ENCODE data around the gene CACNB2.

The CACNB2 gene

DNA sequence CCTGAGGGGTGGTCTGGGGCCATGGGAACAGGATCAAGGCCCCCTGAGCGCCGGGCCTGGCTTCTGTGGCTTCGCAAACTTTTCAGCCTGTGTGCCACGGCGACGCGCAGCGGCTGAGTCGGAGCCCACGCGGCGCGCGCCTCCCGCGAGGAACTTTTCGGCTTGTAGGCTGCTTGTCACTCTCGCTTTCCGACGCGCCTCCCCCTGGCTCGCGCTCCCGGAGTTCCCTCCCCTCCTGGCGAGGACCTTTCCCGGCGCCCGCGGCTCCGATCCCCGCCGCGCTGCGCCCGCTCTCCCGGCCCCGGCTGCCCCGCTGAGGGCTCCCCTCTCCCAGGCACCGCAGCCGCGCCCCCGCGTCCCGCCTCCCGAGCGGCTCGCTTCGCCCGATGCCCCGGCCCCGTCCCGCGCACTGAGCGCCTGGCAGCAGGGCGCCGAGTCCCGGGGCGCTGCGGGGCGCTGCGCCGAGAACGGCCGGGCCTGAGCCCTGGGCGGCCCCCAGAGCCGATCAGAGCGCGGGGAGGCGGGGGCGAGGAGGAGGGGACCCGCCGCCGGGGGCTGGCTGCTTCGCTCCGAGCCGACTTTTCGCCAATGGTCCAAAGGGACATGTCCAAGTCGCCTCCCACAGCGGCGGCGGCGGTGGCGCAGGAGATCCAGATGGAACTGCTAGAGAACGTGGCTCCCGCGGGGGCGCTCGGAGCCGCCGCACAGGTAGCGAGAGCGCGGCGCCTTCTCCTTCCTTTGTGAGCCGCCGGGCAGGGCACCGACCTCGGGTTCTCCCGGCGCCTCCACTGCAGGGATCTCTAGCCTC lies at the start of gene CACNB2:
TSS of gene CACNB2 (plus strand) at position 276 of the 808 bp plus-strand sequence.
- no peak for DNase-seq

DNA sequence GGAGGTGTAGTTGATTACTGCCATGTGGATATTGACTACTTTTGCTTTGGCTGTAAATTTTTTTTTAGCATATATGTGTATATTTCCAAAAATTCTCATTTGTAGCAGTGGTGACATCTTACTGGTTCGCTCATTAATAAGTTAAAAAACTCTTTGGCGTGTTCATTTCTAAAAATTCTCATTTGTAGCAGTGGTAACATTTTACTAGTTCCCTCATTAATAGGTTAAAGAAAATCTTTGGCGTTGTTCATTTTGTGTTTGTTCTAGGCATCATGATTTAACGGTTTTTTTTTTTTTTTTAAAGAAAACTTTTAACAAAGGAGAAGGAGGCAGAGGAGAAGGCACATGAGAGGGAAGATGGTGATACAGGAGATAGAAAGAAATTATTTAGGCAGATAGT lies 45.9 kb upstream of the CACNB2 start:
- DNase-seq: no peak

DNA sequence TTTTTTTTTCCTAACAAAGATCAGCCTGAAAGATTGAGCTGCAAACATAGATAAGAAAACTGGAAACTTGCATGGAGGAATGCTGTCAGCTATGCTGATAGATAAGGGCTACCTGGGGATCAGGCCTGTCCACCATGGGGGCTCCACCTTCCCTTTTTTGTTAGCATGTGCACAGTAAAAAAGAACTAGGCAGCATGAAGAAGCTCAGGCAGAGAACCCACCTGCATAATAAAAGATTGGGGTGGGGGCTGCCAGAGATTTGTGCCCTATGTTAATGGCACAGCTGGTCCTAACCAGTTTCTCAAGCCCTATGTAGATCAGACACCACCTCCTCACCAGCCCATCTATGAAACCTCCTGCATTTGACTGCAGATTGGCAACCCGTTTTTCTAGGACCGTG lies 45.4 kb upstream of the CACNB2 start:
- no peak for DNase-seq

DNA sequence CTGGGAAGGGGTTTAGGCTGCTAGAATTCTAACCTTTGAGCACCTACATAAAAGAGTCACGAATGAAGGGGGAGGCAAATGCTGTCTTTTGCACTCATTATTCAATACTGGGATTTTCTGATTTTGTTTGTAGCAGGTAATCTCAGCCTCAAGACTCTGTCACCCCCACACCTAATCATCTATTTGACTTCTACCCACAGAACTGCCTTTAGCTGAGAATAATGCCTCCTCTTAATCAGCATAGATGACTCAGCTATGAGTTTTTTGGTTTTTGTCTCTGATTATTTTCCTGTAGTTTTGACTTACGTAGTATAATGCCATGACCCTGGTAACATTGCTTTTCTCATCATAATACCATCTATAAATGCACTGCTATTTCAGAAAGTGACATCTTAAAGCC lies 42.7 kb upstream of the CACNB2 start:
- DNase-seq: no peak

DNA sequence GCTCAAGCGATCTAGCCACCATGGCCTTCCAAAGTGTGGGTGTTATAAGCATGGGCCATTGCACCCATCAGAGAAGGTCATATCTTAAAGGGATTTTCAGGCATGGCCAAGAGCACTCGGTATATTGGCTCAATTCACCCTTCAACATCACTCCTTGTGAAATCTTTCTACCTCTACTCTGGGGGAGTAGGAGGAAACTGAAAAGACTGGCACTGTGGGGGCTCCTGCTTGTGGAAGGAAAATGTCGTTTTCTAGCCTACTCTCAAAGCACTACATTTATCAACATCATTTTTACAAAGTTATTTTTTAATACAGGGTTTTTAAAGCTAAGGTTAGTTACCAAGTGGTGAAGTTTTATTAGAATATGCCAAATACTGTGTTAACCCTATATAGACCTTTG lies 42.0 kb upstream of the CACNB2 start:
- no peak for DNase-seq

DNA sequence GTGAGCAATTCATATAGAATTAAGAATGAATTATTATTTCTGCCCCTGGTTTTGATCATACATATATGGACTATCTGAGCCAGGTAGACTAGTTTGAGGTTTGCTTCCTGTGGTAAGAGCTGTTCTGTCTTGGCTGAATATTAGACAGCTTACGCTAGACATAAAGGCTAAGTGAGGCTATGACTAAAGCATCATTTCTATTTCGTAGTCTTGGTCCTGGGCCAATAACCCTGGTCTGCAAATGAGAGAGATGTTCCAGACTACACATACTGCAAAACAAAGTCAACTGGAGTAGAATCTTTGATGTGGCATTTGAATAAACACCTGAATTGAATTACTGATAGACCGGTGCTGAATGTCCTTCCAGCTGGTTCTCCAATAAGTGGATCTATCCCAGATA lies 40.8 kb upstream of the CACNB2 start:
- DNase-seq: no peak

DNA sequence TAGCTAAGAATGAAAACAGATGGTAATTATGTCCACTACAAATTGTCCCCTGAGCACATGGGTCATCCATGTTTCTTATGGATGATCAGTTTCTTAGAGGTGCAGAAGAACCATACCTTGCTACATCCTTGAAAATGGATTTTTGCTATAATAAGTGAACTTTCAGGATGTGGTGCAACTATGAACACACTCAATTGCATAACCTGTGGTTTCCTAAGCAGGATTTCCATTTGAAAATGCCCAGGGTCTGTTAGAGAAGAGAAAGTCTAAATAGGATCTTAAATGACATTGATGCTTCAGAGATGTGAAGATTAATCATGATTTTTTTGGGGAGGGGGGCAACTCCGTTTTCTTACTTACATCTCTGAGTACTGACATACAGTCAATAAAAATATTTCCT lies 39.6 kb upstream of the CACNB2 start:
- no peak for DNase-seq

DNA sequence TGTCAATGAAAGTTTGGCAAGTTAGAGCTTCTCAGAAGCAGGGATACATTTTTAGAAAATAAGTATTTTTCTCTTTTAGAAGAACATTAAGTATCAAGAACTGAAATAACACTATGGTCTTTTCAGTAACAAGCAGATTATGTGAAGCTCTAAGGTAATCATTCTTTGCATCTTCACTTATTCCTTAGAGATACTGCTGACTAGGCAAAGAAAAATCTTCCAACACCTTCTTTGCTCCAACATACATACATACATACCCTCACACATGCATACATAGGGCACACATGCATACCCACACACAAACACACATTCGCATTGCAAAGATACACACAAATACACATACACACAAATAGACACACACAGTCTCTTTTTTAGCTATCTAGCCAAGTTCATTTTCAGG lies 37.8 kb upstream of the CACNB2 start:
- no peak for DNase-seq

DNA sequence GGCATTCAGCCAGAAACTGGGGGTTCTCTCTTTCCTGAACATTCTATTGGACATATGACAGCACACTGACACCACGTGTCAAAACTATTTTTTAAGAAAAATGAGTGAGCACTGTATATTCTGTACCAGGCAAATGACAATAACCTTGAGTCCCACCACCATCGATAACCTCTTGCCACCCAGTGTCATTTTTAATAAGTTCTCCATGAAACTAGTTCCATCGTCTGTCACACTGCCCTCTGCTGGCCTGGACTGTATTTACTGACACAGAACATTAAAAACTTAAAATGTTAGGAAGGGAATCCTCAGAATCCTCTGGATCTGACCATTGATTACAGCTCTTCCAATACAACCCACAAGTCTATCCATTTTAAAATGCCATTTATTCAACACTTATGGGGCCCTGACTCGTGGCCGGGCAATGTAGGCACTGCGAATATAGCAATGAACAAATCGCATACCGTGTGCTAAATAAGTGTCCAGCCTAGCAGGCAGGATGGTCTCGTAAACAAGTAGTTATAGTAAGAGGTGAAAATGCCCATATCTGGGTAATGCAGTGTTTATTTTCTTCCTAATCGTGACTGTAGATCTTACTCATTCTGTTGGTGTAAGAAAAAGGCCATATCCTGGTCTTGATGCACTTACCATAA lies 35.9 kb upstream of the CACNB2 start:
- peak; percentile 15 for DNase-seq

DNA sequence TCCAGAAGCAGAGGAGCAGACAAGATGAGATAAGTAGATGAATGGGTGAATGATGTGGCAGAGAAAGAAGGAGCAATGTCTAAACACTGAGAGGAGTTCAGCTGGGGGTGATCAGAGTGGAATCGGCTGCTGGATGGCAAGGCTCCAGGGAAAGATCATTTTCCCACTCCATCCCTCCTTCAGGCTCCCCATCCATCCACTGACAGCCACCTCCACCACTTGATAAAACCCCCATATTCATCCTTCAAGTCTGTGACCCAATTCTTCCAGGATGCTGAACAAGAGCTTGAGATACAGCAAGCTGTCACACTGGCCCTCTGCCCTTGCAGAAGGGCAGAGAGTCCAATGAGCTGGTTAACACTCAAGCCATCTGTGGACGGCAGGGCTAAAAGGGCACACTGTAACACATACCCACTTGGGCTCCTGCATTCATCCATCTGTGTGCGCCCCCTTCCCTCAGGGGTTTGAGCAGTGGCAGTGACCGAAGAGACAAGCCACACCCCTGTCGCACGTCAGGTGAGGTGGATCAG lies 30.8 kb upstream of the CACNB2 start:
- DNase-seq: no peak

DNA sequence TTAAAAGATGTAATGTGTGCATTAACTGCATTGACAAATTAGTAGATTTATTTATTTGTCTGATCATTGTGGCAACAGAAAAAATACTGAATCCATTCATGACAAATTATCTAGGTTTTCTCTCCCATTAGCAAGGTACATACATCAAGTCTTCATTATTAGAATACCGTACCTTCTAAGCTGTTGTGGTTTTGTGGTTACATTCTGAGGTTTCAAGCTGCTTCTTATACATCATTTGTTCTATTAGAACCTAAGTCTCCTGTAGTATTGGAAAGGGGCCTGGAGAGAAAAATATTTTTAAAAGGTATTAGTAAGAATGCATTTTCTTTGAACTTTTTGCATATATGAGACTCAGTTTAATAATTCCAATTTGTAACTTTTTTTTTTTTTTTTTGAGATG lies 26.3 kb upstream of the CACNB2 start:
- no peak for DNase-seq

DNA sequence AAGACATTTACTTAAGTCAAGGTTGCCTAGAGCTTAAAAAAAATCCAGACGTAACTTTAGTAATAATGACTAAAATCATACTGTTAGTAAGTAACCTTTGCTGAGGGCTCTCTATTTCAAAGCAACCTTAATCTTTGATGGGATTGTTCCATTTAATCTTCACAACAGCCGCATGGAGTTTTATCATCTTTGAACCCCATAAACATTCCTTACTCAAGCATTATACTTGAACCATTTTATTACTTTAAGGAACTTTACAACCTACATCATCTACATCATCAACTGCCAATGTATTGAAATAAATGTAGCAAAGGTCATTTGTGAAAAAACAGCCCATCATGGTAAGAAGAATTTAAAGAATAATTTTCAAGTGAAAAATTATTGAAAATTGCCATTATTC lies 22.9 kb upstream of the CACNB2 start:
- no peak for DNase-seq

DNA sequence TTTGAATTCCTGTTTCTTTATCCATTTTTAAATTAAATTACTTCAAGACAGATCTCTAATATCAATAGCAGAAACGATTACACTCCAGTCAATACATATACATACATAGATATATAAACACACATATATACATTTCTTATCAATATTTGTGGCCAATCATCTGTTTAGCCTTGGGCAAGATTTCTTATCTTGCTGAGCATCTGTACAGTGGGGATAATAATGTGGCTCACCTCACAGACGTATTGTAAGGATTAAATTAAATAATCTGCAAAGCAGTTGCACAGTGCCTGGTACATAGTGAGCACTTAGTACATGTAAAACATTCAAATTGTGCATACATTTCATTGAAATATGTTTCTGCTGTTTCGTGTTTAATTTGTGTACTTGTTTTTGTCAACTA lies 17.5 kb upstream of the CACNB2 start:
- DNase-seq: no peak

DNA sequence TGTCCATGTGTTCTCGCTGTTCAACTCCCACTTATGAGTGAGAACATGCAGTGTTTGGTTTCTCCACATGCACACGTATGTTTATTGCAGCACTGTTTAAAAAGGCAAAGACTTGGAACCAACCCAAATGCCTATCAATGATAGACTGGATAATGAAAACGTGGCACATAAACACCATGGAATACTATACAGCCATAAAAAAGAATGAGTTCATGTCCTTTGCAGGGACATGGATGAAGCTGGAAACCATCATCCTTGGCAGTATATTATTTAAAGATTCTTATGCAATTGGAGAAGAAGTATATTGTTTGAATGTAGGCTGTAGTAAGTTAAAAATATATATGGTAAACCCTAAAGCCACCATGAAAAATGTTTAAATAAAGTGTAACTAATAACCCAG lies 7.2 kb upstream of the CACNB2 start:
- DNase-seq: no peak

DNA sequence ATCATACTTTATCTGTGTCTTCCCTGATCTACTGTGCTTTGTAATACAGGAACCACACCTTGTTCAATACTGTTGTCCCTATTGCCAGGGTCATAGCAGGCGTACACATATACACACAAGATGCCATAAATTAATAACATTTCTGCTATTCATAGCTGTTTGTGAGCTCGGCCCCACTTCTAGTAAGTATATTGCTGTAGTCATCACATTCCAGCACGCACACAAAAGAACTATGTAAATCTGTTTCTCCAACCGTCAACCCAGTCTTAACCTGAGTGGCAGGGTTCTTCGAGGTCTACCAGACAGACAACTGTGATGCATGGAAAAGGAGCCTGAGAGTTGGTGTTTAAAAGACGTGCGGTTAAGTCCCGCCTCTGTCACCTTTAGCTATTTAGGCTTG lies 5.7 kb upstream of the CACNB2 start:
- DNase-seq: no peak

DNA sequence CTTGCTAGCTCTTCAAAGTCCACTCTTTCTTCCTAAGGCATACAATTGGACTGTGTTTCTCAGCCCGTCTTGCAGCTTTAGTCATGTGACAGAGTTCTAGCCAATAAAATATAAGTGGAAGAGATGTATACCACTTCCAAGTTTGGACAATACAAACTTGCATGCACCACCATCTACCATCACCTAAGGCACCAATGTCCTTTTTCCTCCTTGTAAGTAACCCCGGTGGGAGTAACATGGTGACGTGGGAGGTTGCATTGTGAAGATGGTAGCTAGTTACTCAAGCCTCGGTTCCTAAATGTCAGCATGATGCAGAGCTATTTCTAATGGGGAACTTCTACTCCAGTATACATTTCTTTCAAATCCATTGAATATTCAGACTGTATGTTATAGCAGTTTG lies 5.3 kb upstream of the CACNB2 start:
- no peak for DNase-seq

DNA sequence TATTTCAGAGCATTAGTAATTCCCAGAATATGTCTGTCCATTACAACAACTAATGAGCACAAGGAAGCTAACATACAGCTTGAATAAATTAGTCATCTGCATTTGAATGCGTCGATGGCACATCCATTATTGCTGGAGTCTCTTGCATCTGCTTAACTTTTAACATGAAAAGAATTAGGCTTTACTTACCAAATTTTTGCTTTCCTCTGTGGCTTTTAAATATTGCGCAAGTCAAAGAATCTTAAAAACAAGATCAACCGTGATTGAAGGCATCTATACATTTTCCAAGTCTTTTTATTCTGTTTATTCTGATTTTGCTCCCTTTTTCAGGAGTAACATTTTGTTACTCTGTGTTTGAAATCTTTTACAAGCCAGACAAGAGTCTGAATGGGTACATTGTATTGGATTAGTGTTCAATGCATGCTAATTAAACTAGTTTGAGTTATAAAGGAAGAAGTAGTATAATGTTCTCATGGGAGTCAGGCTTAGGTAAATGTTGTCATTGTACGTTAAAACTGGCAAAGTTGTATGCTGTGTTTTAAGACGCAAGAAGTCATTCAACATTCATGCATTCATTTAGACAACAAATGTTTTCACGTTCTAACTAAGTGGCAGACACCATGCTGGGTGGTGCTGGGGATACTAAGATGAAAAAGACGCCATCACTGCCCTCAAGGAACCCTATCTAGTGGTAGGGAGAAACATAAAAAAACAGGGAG lies 4.0 kb upstream of the CACNB2 start:
- no peak for DNase-seq

DNA sequence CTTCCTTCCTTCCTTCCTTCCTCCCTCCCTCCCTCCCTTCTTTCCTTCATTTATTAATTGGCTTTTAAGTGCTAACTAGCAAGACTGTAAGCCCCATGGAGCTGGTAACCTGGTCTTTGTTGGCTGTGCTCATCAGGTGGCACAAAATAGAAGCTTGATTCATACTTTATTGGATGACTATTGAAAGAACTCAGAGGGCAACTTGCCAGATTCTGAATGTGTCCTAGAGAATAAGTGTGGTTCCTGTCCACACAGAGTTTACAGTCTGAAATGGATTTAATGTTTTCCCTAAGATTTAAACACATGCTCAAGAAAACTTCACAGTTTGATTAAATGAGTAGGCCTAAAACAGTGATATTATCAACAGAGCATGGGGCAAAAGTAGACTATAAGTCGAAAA lies 3.1 kb upstream of the CACNB2 start:
- no peak for DNase-seq

DNA sequence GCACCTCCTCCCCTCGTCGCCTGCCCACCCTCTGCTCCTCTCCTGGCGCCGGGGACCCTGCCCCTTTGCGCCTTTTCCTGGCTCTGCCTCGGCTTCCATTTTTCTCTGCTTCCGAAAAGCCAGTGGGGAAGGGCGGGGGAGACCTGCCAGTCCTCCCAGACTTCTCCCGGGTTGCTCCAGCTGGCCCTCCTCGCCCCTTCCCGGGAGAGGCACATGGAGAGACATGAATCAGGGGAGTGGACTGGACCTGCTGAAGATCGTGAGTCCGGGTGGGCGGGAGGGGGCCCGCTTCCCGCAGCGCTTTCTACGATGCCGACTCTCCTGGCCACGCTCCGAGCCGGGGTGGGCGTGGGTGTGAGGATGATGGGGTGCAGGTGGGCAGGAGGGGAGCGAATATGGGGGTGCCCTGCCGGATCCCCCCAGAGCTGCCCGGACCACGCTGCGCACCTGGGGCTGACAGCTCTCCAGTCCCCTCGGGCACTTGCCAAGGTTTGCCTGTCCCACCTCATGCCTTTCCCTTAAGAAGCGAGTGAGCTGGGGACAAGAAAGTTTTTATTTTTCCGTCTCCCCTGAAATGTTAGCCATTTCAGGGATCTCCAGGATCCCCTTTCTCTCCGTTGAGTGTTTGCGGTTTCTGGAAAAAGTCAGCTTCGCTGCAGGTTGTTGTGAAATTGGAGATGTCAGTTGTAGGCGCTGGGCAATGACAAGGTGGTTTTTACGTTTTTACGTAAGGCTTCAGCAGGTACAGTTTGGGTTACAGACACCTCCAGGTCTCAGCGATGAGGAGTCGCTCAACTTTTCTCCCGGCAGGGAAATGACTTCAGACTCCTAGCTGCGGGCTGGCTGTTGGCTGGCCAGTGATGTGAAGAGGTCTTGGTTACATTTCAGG lies 977 bp downstream of the CACNB2 start:
- no peak for DNase-seq

DNA sequence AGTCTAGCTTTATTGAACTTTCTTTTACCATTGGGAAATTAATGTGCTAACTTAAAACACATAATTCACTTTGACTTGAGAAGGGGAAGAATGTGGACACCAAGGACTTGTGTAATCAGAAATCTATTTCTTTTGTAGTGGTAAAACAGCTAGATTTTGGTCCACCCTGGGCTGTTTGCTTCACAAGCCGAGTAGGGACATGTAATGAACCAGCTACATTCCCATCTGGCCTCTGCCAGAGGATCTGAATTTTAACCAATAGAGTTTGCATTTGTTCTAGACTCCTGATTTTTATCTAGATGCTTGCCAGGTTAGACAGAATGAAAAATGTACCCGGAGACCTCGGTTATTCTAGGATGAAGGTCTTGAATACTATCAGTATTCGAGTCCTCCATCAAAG lies 1.9 kb downstream of the CACNB2 start:
- no peak for DNase-seq

DNA sequence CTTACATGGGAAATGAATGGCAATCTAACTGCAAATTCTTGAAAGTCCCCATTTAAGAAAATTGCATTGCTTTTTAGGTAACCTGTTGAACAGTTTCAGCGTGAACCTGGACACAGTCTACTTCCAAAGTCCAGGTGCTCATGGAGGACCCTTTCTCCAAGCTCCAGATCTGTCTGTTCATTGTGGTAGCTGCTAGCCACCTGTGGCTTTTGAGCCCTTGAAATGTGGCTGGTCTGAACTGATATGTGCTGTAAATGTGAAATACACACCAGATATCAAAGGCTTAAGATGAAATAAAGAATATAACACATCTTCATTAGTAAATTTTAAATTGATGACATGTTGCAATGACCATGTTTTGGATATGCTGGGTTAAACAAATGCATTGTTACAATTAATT lies 4.2 kb downstream of the CACNB2 start:
- DNase-seq: no peak

DNA sequence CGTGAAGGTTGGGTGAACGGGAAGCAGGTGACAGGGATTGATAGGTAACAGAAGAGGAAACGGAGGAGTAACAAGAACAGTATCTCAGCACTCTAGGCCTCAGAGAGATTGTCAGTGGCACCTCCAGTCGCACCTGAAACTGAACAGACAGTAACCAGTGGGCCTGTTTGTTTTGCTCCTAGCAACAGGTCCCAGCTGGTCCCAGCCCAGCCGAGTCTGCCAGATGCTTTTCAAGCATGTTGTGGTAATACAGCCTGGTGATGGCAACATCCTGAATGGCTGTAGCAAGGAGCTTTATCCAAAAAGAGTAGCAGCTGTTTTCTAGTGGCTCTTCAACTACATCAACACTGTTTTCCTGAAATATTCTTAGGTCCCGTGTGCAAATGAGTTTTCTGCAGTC lies 4.7 kb downstream of the CACNB2 start:
- DNase-seq: no peak

DNA sequence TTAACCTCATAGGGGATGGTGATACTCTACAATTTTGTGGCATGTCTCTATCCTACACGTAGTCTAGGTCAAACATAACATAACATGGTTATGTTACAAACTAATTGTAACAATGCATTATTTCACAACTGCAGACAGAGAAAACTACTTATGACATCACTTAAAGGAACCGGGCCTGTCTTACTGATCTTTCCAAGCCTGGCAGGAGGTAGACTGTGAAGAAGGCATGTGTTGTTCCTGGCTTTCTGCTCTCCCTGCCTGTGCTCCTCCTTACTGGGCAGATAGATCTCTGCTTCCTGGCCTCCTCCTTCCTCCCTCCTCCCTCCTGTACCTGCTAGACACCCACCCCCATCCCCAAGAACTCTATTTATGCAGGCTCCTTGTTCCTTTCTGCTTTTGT lies 5.4 kb downstream of the CACNB2 start:
- no peak for DNase-seq

All from NCI-H748 treated with DMSO at 0.1 percent for 48 hours (cell line).